ENCODE data around the gene TSPAN9.

GRCh38 chr12:3107954-3108353 is 30.8 kb downstream of the TSPAN9 start:
- no peak for TF ChIP-seq POLR2AphosphoS5 (IDR thresholded peaks at IDR 0.05; ENCODE audit: low read depth, low read length)
- no peak for TF ChIP-seq SIN3A (IDR thresholded peaks at IDR 0.05; ENCODE audit: borderline replicate concordance, insufficient read depth, low read length)
- TF ChIP-seq REST (IDR thresholded peaks at IDR 0.05; ENCODE audit: insufficient read depth in 1 of 2, low read depth in 2 of 2, low read length in 2 of 2), result no peak
